AG04450 (cell line): ENCODE results near the gene FOSL1. TPM values are rescaled to one million over a fixed set of nuclear protein-coding genes. Genes with fewer than 3 reads are reported as not detected.
A peak's percentile ranks its signal among the peaks of the same experiment; 100 is the strongest.

Experiments
- CTCF ChIA-PET: fragments of 300-600, 350-600 bp; formaldehyde crosslinking; extraction: SDS; loops from one replicate; lab custom pipeline; 2022; ENCODE audit warnings: antibody characterized with exemption, inconsistent platforms; lab: Charles Lee
- POLR2A ChIA-PET: fragments of 350-600 bp; formaldehyde crosslinking; extraction: SDS; loops from one replicate; lab custom pipeline; 2021; ENCODE audit warnings: antibody characterized with exemption, inconsistent platforms; lab: Yijun Ruan, JAX
- DNase-seq: peaks from one replicate; pipeline ENCODE4 v3.0.0-alpha.2; 2011; ENCODE audit warnings: low read depth, low spot score
- H3K27ac ChIP-seq: one replicate; pipeline ENCODE4 v1.5.1; 2012; ENCODE audit warnings: low read depth, low read length, control low read depth
- H3K27me3 ChIP-seq: one replicate; pipeline ENCODE4 v1.6.0; 2012; ENCODE audit warnings: low read length; ENCODE audit not compliant: control insufficient read depth, insufficient read depth
- H3K4me3 ChIP-seq: 2 replicates; pipeline ENCODE4 v1.5.1; 2011; ENCODE audit warnings: mild to moderate bottlenecking, low read depth, low read length, control low read depth
- H3K9me3 ChIP-seq: 2 replicates; pipeline ENCODE4 v1.5.1; 2012; ENCODE audit warnings: low read length; ENCODE audit not compliant: control insufficient read depth, insufficient read depth
- CTCF ChIP-seq: IDR thresholded peaks from 2 replicates; pipeline ENCODE4 v1.5.1; 2011; ENCODE audit warnings: low read depth, low read length, control low read depth, inconsistent platforms
- polyA plus RNA-seq: library from polyadenylated mRNA; depleted of rRNA; stranded (reverse); fragments of >200 nt; gene quantifications from 2 replicates; pipeline ENCODE4 v1.2.3, GENCODE V29; 2011

FOSL1 gene
- polyA plus RNA-seq, 1 experiment = 7.9 TPM

GRCh38 chr11:65864706-65865471, 35.3 kb downstream of the FOSL1 start:
- H3K4me3 ChIP-seq = no peak overlapping the region
- ChIA-PET POLR2A (interaction anchor here (0.5 kb wide), 1 partner anchor 23 kb away, joined by 4 read pairs; the partner anchor contains the start of gene FIBP), CTCF (no interaction called here)
- H3K27ac ChIP-seq = peak overlapping the region; percentile 31
- H3K27me3 ChIP-seq = no peaks in the 10 kb centered on the region
- H3K9me3 ChIP-seq = no peaks in the 10 kb centered on the region; the same call in 1 of the 2 replicates
- no peak for TF ChIP-seq CTCF
- no peak for DNase-seq

GRCh38 chr11:65863889-65864705, 36.1 kb downstream of the FOSL1 start:
- no peak for TF ChIP-seq CTCF
- Histone ChIP-seq H3K9me3 (no peaks in the 10 kb centered on the region; the same call in 1 of the 2 replicates), H3K27me3 (no peaks in the 10 kb centered on the region), H3K27ac (no peak overlapping the region), H3K4me3 (no peak overlapping the region)
- CTCF ChIA-PET = no interaction called here
- POLR2A ChIA-PET = interaction anchor here (0.5 to 1.5 kb wide), 3 partner anchors 8 to 152 kb away, joined by 3 to 8 read pairs (median 4); partner anchors contain the start of gene FIBP
- DNase-seq = no peak

- CTCF ChIA-PET = no interaction called here
Observed at GRCh38 chr11:65862941-65863888, 37.0 kb downstream of the FOSL1 start.

More at GRCh38 chr11:65862941-65863888, 37.0 kb downstream of the FOSL1 start:
- DNase-seq = no peak
- no peak overlapping the region for H3K4me3 ChIP-seq
- H3K9me3 ChIP-seq = no peaks in the 10 kb centered on the region; the same call in 1 of the 2 replicates
- POLR2A ChIA-PET = interaction anchor here (0.6 to 1.5 kb wide), 2 partner anchors 8 to 152 kb away, joined by 3 to 8 read pairs; no protein-coding TSS in a partner anchor
- peak overlapping the region; percentile 39 for H3K27ac ChIP-seq
- TF ChIP-seq CTCF = no peak
- H3K27me3 ChIP-seq = no peaks in the 10 kb centered on the region
